ENCODE results near the gene FBXW7. TPM values are rescaled to one million over a fixed set of nuclear protein-coding genes. Genes with fewer than 3 reads are reported as not detected.

The FBXW7 gene
- total RNA-seq, 3 donors from 2014 or later (not counting 1 experiment from before 2014, with no cell fraction given): 172 to 202 (median 175) TPM

- Mint-ChIP-seq H3K27me3 (ENCODE audit: low read depth in 2 of 2) (no peaks in the 10 kb centered on the region), H3K36me3 (no peaks in the 10 kb centered on the region), H3K4me1 (peaks cover 40 to 41% of the 10 kb centered on the region in 2 donors), H3K4me3 (no peak overlapping the region), H3K9me3 (no peaks in the 10 kb centered on the region), H3K27ac (no peak overlapping the region)
- Histone ChIP-seq H3K4me1 (ENCODE audit: control insufficient read depth, insufficient read depth, low read length) (peaks cover 6% of the 10 kb centered on the region), H3K27ac (ENCODE audit: low read length) (no peak overlapping the region), H3K36me3 (ENCODE audit: control insufficient read depth, insufficient read depth, low read length) (peaks cover 4% of the 10 kb centered on the region), H3K9me3 (ENCODE audit: control insufficient read depth, insufficient read depth, low read length) (no peaks in the 10 kb centered on the region), H3K27me3 (ENCODE audit: control insufficient read depth, insufficient read depth, low read length) (no peaks in the 10 kb centered on the region), H3K4me3 (ENCODE audit: low read length) (no peak overlapping the region)
- DNase-seq (no peak), ATAC-seq (no peak)
- TF ChIP-seq, protein P1, sequence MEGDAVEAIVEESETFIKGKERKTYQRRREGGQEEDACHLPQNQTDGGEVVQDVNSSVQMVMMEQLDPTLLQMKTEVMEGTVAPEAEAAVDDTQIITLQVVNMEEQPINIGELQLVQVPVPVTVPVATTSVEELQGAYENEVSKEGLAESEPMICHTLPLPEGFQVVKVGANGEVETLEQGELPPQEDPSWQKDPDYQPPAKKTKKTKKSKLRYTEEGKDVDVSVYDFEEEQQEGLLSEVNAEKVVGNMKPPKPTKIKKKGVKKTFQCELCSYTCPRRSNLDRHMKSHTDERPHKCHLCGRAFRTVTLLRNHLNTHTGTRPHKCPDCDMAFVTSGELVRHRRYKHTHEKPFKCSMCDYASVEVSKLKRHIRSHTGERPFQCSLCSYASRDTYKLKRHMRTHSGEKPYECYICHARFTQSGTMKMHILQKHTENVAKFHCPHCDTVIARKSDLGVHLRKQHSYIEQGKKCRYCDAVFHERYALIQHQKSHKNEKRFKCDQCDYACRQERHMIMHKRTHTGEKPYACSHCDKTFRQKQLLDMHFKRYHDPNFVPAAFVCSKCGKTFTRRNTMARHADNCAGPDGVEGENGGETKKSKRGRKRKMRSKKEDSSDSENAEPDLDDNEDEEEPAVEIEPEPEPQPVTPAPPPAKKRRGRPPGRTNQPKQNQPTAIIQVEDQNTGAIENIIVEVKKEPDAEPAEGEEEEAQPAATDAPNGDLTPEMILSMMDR (IDR thresholded peaks at IDR 0.05): no peak
- intact Hi-C loops (cut with micrococcal nuclease): no loop called here
- WGBS (ENCODE audit: insufficient coverage): 100% methylated on average over 2 of the region's 2 CpGs
Measured at GRCh38 chr4:152508818-152509217, 27.1 kb downstream of the FBXW7 start.

DNA sequence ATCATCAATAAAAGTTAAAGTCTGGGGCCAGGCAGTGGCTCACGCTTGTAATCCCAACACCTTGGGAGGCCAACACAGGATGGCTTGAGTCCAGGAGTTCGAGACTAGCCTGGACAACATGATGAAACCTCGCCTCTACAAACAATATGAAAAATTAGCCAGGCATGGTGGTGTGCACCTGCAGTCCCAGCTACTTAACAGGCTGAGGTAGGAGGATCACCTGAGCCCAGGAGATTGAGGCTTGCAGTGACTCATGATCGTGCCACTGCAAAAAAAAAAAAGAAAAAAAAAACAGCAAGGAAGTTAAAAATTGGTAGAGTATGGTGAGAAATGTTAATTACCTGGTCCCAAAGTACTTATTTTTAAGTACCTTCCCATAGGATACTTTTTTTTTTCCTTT is 27.5 kb downstream of the FBXW7 start:
- H3K27ac Mint-ChIP-seq: no peak overlapping the region
- no peak for ATAC-seq
- H3K9me3 Mint-ChIP-seq: no peaks in the 10 kb centered on the region

GRCh38 chr4:152503653-152504290 is 32.1 kb downstream of the FBXW7 start:
- no peak overlapping the region for H3K27ac ChIP-seq (ENCODE audit: low read length)
- intact Hi-C loops (cut with micrococcal nuclease): loop anchor here (5.0 kb wide), 1 partner anchor 34 kb away; the partner anchor contains the start of gene FBXW7
- peaks cover 31 to 35% of the 10 kb centered on the region in 2 donors for H3K4me1 Mint-ChIP-seq

More for the DNA sequence above, 27.5 kb downstream of the FBXW7 start:
- H3K36me3 ChIP-seq (ENCODE audit: control insufficient read depth, insufficient read depth, low read length): peaks cover 4% of the 10 kb centered on the region
- no peaks in the 10 kb centered on the region for H3K9me3 ChIP-seq (ENCODE audit: control insufficient read depth, insufficient read depth, low read length)
- TF ChIP-seq, protein P1 (IDR thresholded peaks at IDR 0.05): no peak
- H3K4me1 ChIP-seq (ENCODE audit: control insufficient read depth, insufficient read depth, low read length): peaks cover 6% of the 10 kb centered on the region
- H3K4me3 Mint-ChIP-seq: no peak overlapping the region
- no peak overlapping the region for H3K27ac ChIP-seq (ENCODE audit: low read length)
- 93% methylated on average over 3 of the region's 4 CpGs for WGBS (ENCODE audit: insufficient coverage)
- no peaks in the 10 kb centered on the region for H3K36me3 Mint-ChIP-seq
- no peak overlapping the region for H3K4me3 ChIP-seq (ENCODE audit: low read length)
- intact Hi-C loops (cut with micrococcal nuclease): no loop called here
- H3K27me3 Mint-ChIP-seq (ENCODE audit: low read depth in 2 of 2): no peaks in the 10 kb centered on the region
- no peak for DNase-seq
- no peaks in the 10 kb centered on the region for H3K27me3 ChIP-seq (ENCODE audit: control insufficient read depth, insufficient read depth, low read length)
- peaks cover 40 to 41% of the 10 kb centered on the region in 2 donors for H3K4me1 Mint-ChIP-seq

More at GRCh38 chr4:152503653-152504290, 32.1 kb downstream of the FBXW7 start:
- ATAC-seq: no peak
- Mint-ChIP-seq H3K27me3 (ENCODE audit: low read depth in 2 of 2) (no peaks in the 10 kb centered on the region), H3K4me3 (no peak overlapping the region), H3K27ac (no peak overlapping the region), H3K9me3 (no peaks in the 10 kb centered on the region), H3K36me3 (no peaks in the 10 kb centered on the region)
- Histone ChIP-seq H3K36me3 (ENCODE audit: control insufficient read depth, insufficient read depth, low read length) (peaks cover 4% of the 10 kb centered on the region), H3K27me3 (ENCODE audit: control insufficient read depth, insufficient read depth, low read length) (no peaks in the 10 kb centered on the region), H3K9me3 (ENCODE audit: control insufficient read depth, insufficient read depth, low read length) (no peaks in the 10 kb centered on the region), H3K4me1 (ENCODE audit: control insufficient read depth, insufficient read depth, low read length) (no peaks in the 10 kb centered on the region), H3K4me3 (ENCODE audit: low read length) (no peak overlapping the region)
- DNase-seq: no peak
- TF ChIP-seq, protein P1 (IDR thresholded peaks at IDR 0.05): no peak
